ENCODE data around the gene MFAP4. TPM values are rescaled to one million over a fixed set of nuclear protein-coding genes. Genes with fewer than 3 reads are reported as not detected.
A peak's percentile ranks its signal among the peaks of the same experiment; 100 is the strongest.

Gene MFAP4
- total and polyA plus RNA-seq, 11 donors, result 15.7 to 84.3 (median 35.7) TPM

- peak within 1 kb of the TSS; percentile 58 to 87 (median 79) for H3K4me3 ChIP-seq
- H3K27me3 ChIP-seq, result peaks cover 0 to 2% (median 0%) of the 10 kb centered on the region in 9 donors
- intact Hi-C loops (cut with DNase I), result loop anchor here (1.0 to 10.0 kb wide), 9 partner anchors 84 to 405 kb away; partner anchors contain the start of gene ALDH3A2 (in 2 of the 10)
- TF ChIP-seq, protein P1, sequence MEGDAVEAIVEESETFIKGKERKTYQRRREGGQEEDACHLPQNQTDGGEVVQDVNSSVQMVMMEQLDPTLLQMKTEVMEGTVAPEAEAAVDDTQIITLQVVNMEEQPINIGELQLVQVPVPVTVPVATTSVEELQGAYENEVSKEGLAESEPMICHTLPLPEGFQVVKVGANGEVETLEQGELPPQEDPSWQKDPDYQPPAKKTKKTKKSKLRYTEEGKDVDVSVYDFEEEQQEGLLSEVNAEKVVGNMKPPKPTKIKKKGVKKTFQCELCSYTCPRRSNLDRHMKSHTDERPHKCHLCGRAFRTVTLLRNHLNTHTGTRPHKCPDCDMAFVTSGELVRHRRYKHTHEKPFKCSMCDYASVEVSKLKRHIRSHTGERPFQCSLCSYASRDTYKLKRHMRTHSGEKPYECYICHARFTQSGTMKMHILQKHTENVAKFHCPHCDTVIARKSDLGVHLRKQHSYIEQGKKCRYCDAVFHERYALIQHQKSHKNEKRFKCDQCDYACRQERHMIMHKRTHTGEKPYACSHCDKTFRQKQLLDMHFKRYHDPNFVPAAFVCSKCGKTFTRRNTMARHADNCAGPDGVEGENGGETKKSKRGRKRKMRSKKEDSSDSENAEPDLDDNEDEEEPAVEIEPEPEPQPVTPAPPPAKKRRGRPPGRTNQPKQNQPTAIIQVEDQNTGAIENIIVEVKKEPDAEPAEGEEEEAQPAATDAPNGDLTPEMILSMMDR (IDR thresholded peaks at IDR 0.05), result peak; percentile 96 to 100 (median 98)
- peak in 1 of 2 donors; percentile 50 for TF ChIP-seq POLR2A (IDR thresholded peaks at IDR 0.05)
- H3K36me3 ChIP-seq, result peaks cover 0 to 6% (median 0%) of the 10 kb centered on the region in 9 donors
- H3K4me1 ChIP-seq, result peaks cover 0 to 20% (median 12%) of the 10 kb centered on the region in 12 donors
- ATAC-seq (peak; percentile 93 to 97 (median 96)), DNase-seq (peak; percentile 90 to 97 (median 93))
- peak within 1 kb of the TSS in 11 of 12 donors; percentile 48 to 88 (median 75) for H3K27ac ChIP-seq
- no peaks in the 10 kb centered on the region for H3K9me3 ChIP-seq
- 0 to 1% (median 1%) methylated on average over 52 to 83 of the region's 83 CpGs for WGBS, 4 donors
These were observed 24.5 kb downstream of the MFAP4 start, which contains the start of gene B9D1 for GRCh38 chr17:19362277-19363113. Gene B9D1, minus strand, starts transcription at chr17:19362723. Its CDS starts 154 bp downstream, at chr17:19362569.

GRCh38 chr17:19361944-19362276 is 25.1 kb downstream of the MFAP4 start:
- Histone ChIP-seq H3K36me3 (peaks cover 0 to 6% (median 0%) of the 10 kb centered on the region in 9 donors), H3K27ac (peak overlapping the region in 9 of 12 donors; percentile 48 to 88 (median 82)), H3K27me3 (peaks cover 0 to 2% (median 0%) of the 10 kb centered on the region in 9 donors), H3K4me3 (peak overlapping the region; percentile 58 to 87 (median 79)), H3K4me1 (peaks cover 0 to 20% (median 12%) of the 10 kb centered on the region in 12 donors), H3K9me3 (no peaks in the 10 kb centered on the region)
- intact Hi-C loops (cut with DNase I), result loop anchor here (1.0 to 10.0 kb wide), 9 partner anchors 85 to 405 kb away; partner anchors contain the start of gene ALDH3A2 (in 2 of the 10)
- ATAC-seq (no peak), DNase-seq (peak in 2 of 5 donors; percentile 27 to 48)
- TF ChIP-seq, protein P1 (IDR thresholded peaks at IDR 0.05), result no peak
- no peak for TF ChIP-seq POLR2A (IDR thresholded peaks at IDR 0.05)
- WGBS, 4 donors, result 18 to 39% (median 25%) methylated on average over 8 to 16 of the region's 16 CpGs

DNA sequence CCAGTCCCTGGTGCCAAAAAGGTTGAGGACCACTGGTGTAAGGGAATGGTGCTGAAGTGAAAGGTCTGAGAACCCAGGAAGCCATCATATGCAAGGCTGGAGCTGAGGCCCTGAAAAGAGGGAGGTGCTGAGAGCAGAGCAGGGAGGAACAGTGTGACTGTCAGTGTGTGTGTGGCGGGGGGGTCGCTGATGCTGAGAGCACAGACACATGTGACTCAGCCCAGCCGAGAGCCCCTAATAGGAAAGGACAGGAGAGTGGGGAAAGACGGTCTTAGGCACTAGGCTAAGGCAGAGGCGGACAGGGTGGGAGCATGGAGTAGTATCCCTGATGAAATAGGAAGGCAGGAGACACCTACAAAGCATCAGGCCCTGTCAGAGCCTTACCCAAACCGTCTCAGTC is 25.7 kb downstream of the MFAP4 start:
- H3K36me3 ChIP-seq, result peaks cover 0 to 6% (median 0%) of the 10 kb centered on the region in 9 donors
- intact Hi-C loops (cut with DNase I), result loop anchor here in 7 of 10 donors (5.0 to 10.0 kb wide), 5 partner anchors 86 to 406 kb away; partner anchors contain the start of gene ALDH3A2 (in 2 of the 7)

More for the DNA sequence above, 25.7 kb downstream of the MFAP4 start:
- Histone ChIP-seq H3K4me3 (peak overlapping the region in 1 of 12 donors; percentile 85), H3K4me1 (peaks cover 0 to 20% (median 12%) of the 10 kb centered on the region in 12 donors), H3K27ac (peak overlapping the region in 1 of 12 donors; percentile 88), H3K9me3 (no peaks in the 10 kb centered on the region), H3K27me3 (peaks cover 0 to 2% (median 0%) of the 10 kb centered on the region in 9 donors)
- DNase-seq, result peak in 1 of 5 donors; percentile 21
- TF ChIP-seq, protein P1 (IDR thresholded peaks at IDR 0.05), result no peak
- TF ChIP-seq POLR2A (IDR thresholded peaks at IDR 0.05), result no peak
- WGBS, 4 donors, result 66 to 77% (median 75%) methylated on average over 6 of the region's 6 CpGs
- no peak for ATAC-seq

Measured in heart left ventricle (tissue), 16 donors.